ENCODE results near the gene LDLR.
"Not testable (repeated sequence)": the region's sequence is repeated elsewhere in the genome, so short reads cannot be mapped to it uniquely, and the experiment has no call there.

DNA sequence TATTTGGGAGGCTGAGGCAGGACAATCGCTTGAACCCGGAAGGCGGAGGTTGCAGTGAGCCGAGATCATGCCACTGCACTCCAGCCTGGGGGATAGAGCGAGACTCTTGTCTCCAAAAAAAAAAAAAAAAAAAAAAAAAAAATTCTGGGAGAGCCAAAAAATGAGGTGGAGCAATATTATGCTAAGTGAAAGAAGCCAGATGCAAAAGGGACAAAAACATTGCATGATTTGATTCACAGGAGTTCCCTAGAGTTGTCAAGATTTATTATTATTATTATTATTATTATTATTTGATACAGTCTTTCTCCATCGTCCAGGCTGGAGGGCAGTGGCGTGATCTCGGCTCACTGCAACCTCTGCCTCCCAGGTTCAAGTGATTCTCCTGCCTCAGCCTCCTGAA is 91.7 kb downstream of the LDLR start:
- TF ChIP-seq, protein P1, sequence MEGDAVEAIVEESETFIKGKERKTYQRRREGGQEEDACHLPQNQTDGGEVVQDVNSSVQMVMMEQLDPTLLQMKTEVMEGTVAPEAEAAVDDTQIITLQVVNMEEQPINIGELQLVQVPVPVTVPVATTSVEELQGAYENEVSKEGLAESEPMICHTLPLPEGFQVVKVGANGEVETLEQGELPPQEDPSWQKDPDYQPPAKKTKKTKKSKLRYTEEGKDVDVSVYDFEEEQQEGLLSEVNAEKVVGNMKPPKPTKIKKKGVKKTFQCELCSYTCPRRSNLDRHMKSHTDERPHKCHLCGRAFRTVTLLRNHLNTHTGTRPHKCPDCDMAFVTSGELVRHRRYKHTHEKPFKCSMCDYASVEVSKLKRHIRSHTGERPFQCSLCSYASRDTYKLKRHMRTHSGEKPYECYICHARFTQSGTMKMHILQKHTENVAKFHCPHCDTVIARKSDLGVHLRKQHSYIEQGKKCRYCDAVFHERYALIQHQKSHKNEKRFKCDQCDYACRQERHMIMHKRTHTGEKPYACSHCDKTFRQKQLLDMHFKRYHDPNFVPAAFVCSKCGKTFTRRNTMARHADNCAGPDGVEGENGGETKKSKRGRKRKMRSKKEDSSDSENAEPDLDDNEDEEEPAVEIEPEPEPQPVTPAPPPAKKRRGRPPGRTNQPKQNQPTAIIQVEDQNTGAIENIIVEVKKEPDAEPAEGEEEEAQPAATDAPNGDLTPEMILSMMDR (IDR thresholded peaks at IDR 0.05), result not testable (repeated sequence)
- not testable (repeated sequence) for TF ChIP-seq POLR2A (IDR thresholded peaks at IDR 0.05)

Measured in transverse colon (tissue), 3 donors.